Measurements from ENCODE around the gene BCAS3. TPM values are rescaled to one million over a fixed set of nuclear protein-coding genes. Genes with fewer than 3 reads are reported as not detected.
A peak's percentile ranks its signal among the peaks of the same experiment; 100 is the strongest.

Gene BCAS3
- total RNA-seq, 4 donors from 2014 or later, result 18.2 to 60.6 (median 23.4) TPM

- no peak for TF ChIP-seq CTCF (IDR thresholded peaks at IDR 0.05 in 4 of 5, conservative IDR thresholded peaks at IDR 0.05 in 1 of 5)
- TF ChIP-seq POLR2A (IDR thresholded peaks at IDR 0.05), result no peak
- ATAC-seq (no peak), DNase-seq (no peak)
- Histone ChIP-seq H3K4me3 (no peak overlapping the region), H3K9me3 (no peaks in the 10 kb centered on the region), H3K27me3 (no peaks in the 10 kb centered on the region), H3K27ac (peak overlapping the region in 3 of 4 donors; percentile 22 to 64 (median 23)), H3K36me3 (no peaks in the 10 kb centered on the region), H3K4me1 (peaks cover 5 to 6% of the 10 kb centered on the region in 2 donors)
- intact Hi-C loops (cut with DNase I; ENCODE audit: low total_unique reads), result no loop called here
- in situ Hi-C loops (cut with MboI; ENCODE audit: low sequenced_read_pairs in 4 of 4), result no loop called here
These were observed 647.9 kb downstream of the BCAS3 start for GRCh38 chr17:61325382-61326073.

- Histone ChIP-seq H3K36me3 (no peaks in the 10 kb centered on the region), H3K4me3 (no peak overlapping the region), H3K4me1 (peaks cover 5 to 14% of the 10 kb centered on the region in 2 donors), H3K27me3 (no peaks in the 10 kb centered on the region), H3K27ac (peak overlapping the region in 3 of 4 donors; percentile 22 to 64 (median 23)), H3K9me3 (no peaks in the 10 kb centered on the region)
- ATAC-seq (no peak), DNase-seq (no peak)
- TF ChIP-seq CTCF (IDR thresholded peaks at IDR 0.05 in 4 of 5, conservative IDR thresholded peaks at IDR 0.05 in 1 of 5) (no peak), POLR2A (IDR thresholded peaks at IDR 0.05) (no peak)
- intact Hi-C loops (cut with DNase I; ENCODE audit: low total_unique reads) (no loop called here), in situ Hi-C loops (cut with MboI; ENCODE audit: low sequenced_read_pairs in 4 of 4) (no loop called here)
These were observed 648.7 kb downstream of the BCAS3 start for GRCh38 chr17:61326330-61326729.

- H3K9me3 ChIP-seq, result no peaks in the 10 kb centered on the region
- H3K4me1 ChIP-seq, result peaks cover 5 to 25% of the 10 kb centered on the region in 2 donors
- no peak overlapping the region for H3K4me3 ChIP-seq
- no peak for DNase-seq
- no peaks in the 10 kb centered on the region for H3K27me3 ChIP-seq
- no peak for TF ChIP-seq CTCF (IDR thresholded peaks at IDR 0.05 in 4 of 5, conservative IDR thresholded peaks at IDR 0.05 in 1 of 5)
- no peak for TF ChIP-seq POLR2A (IDR thresholded peaks at IDR 0.05)
- ATAC-seq, result no peak
- H3K27ac ChIP-seq, result no peak overlapping the region
- intact Hi-C loops (cut with DNase I; ENCODE audit: low total_unique reads), result no loop called here
- in situ Hi-C loops (cut with MboI; ENCODE audit: low sequenced_read_pairs in 4 of 4), result no loop called here
- H3K36me3 ChIP-seq, result no peaks in the 10 kb centered on the region
These were observed 650.7 kb downstream of the BCAS3 start for GRCh38 chr17:61328351-61328750.

DNA sequence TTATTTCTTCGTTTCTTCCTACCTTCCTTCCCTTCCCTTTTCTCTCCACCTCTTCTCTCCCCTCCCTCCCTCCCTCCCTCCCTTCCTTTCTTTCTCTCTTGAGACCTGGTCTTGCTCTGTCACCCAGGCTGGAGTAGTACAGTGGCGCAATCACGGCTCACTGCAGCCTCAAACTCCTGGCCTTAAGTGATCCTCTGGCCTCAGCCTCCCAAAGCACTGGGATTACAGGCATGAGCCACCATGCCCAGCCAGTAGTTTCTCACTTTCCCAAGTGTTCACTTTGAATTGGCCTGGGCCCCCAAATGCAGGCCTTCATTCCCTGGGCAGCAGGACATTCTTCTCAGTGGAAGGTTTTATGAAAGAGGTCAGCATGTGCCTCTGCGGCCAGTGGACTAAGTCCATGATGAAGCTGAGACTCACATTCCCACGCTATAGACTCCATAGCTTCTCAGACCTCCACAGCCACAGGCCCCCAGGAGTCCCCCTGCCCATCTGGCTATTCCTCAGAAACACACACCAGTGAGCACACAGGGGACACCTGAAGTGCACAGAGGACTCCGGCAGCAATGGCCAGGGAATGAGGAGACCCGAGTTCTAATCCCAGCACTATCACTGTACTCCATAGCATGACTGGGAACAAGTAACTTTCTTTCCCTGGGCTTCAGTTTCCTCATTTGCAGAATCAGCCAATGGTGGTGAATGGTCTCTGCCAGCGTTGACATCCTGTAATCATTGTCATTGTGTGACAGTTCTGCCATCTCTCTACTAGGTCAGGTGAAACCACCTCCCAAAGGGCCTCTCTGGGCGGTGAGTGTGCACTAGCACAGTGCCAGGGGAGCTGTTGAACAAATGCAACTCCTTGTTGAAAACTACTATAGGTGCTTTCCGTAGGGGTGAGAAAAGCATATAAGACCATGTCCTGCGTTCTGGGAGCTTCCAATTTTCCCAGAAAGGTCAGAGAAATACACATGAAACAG lies 652.8 kb downstream of the BCAS3 start:
- H3K9me3 ChIP-seq, result no peaks in the 10 kb centered on the region
- DNase-seq (no peak), ATAC-seq (no peak)
- TF ChIP-seq POLR2A (IDR thresholded peaks at IDR 0.05) (no peak), CTCF (IDR thresholded peaks at IDR 0.05 in 4 of 5, conservative IDR thresholded peaks at IDR 0.05 in 1 of 5) (no peak)
- H3K4me3 ChIP-seq, result no peak overlapping the region
- in situ Hi-C loops (cut with MboI; ENCODE audit: low sequenced_read_pairs in 4 of 4), result no loop called here
- no peaks in the 10 kb centered on the region for H3K36me3 ChIP-seq
- H3K27ac ChIP-seq, result peak overlapping the region; percentile 41 to 68 (median 52)
- H3K27me3 ChIP-seq, result no peaks in the 10 kb centered on the region
- intact Hi-C loops (cut with DNase I; ENCODE audit: low total_unique reads), result no loop called here
- peaks cover under 1 to 21% of the 10 kb centered on the region in 2 donors for H3K4me1 ChIP-seq
